HG02938 (cell line): ENCODE measurements around the gene KIF3A.
"Not testable (repeated sequence)": the region's sequence is repeated elsewhere in the genome, so short reads cannot be mapped to it uniquely, and the experiment has no call there.

Source experiments
- ATAC-seq: cut with Tn5 transposase; IDR thresholded peaks from one replicate; pipeline ENCODE4 v1.9.1; 2021; ENCODE audit warnings: mild to moderate bottlenecking, moderate library complexity; ENCODE audit not compliant: unreplicated experiment

KIF3A gene

DNA sequence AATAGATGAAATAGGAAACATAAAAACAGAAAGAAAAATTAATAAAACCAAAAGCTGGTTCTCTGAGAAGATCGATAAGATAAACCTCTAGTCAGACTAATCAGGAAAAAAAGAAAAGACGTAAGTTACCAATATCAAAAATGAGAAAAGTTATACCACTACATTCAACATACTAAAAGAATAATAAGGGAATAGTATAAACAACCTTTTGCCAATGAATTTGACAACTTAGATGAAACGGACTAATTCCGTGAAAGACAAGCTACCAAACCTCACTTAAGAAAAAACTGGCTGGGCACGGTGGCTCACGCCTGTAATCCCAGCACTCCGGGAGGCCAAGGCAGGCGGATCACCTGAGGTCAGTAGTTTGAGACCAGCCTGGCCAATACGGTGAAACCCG, 7.5 kb downstream of the KIF3A start:
- ATAC-seq: no peak

DNA sequence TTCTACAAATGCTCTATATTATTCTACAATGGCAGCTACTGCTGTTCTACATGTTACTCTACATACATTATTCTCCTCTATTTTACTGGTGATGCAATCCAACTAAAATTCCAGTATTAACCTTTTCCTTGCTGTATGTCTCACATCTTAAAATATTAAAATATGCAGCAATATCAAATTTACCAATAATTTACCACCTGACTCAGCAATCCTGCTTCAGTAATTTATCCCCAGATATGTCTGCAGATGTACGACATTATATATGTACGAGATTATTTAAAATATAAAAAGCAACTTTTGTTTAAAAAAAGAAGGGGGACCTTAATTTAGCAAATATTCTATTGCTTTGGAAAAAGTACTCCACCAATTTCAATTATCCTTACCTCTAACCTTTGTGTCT, 11.6 kb downstream of the KIF3A start:
- no peak for ATAC-seq

DNA sequence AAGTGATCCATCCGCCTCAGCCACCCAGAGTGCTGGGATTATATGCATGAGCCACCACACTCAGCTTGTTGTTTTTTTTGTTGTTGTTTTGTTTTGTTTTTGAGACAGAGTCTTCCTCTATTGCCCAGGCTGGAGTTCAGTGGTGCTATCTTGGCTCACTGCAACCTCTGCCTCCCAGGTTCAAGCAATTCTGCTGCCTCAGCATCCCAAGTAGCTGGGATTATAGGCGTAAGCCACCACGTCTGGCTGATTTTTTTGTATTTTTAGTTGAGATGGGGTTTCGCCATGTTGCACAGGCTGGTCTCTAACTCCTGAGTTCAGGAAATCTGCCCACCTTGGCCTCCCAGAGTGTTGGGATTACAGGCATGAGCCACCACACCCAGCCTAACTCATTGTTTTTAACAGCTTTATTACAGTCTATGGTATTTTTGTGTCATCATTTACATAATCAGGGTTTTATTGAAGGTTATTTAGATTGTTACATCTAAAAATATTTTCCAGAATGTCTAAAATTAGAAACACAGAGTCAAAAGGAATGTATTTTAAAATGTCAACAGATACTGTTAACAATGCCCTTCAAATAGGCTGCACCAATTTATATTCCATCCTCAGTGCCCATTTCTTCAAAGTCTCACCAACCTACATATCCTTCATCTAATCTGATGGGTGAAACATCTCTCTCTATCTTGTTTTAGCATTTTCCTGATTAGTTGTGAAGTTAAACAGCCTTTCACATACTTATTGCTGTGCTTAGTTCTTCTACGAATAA, 18.6 kb downstream of the KIF3A start:
- ATAC-seq: no peak

DNA sequence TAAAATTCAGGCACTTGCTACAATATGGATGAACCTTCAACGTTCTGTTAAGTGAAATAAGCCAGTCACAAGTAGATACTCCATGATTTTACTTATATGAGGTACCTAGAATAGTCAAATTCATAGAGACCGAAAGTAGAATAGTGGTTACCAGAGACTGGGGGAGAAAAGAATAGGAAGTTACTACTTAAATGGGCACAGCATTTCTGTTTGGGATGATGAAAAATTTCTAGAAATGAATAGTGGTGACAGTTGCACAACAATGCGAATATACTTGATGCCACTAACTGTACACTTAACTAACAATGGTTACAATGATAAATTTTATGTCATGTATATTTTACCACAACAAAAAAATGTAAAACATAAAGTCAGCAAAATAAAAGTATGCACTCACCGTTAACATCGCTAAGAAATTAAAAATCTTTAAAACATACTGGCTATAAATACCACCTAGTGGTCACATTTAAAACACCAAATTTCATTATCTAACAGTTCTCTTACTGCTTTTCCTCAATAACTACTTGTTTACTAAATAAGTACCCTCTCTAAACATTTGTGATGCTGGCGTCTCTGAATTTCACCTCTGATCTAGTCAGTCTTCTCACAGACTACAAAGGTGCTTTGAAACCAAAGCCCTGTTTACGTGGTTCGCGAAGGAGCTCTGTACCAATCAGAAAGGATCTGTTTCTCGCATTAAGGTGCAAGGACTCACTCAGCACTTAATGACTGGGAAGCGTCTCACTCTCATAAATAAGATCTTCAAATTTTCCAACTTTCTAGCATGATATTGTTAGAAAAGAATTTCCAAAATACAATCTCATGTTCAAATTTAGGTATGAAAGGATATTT, 22.7 kb downstream of the KIF3A start:
- no peak for ATAC-seq

DNA sequence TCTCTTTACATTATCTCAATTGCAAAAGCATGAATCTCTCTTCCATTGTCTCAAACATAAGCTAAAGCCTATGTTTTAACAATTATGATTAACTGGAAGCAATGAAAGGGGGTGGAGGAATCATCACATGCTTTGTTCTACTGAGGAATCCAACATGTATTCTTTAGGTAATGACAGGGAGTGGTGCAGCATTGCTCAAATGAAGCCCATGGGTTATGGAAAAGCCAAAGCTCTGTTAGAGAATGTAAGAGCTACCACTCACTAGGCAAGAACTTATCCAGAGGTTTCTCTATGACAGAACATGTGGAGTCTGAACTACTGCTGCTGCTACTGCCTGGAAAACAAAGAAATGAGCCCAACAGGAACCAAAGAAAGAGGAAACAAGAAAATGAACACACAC, 28.7 kb downstream of the KIF3A start:
- no peak for ATAC-seq

DNA sequence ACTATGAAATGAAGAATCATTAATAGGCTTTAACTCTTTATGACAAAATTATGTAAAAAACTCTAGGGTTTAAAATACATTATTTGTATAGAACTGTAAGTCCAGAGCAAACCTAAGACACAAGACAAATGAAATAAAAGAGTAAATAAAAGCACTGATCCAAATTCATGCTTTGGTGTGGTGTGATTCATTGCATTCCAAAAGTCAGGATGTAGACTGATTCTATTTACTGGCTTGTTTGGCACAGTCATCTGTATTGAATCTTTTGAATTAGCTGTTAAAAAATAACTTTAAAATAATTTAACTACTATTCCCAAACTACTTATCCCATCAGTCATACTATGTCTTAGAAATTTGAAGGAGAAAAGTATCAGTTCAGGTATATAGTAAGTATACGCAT, 32.5 kb downstream of the KIF3A start:
- ATAC-seq: no peak

DNA sequence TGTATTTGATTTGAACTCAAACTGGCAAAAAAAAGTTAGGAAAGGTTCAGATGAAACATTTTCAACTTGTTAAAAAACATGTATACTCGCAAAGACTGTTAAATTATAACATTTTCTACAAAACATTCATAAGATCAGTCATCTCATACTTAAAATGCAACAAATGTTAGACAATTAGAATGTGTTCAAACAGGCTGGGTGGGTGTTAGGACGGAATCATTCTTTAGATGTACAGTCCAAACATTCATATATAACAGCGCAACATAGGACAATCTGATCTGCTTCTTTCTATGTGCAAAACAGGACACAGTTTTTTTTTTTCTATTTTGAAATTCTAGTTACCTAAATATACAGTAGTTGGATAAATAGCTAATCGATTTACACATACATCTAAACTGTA, 41.4 kb downstream of the KIF3A start:
- no peak for ATAC-seq

DNA sequence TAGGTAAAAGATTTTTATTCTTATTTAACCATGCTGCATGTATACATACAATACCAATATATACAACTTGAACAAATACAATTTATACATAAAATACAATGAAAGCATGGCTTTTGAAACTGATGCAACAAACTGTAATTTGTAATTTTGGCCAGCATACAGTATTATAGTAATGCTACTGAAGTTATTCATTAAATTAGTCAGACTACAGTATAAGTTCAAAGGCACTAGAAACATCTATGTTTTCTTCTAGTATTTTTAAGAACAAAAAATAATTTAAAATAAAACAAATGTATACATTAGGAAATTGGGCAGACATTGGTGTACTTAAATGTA, 44.7 kb downstream of the KIF3A start:
- ATAC-seq: no peak

DNA sequence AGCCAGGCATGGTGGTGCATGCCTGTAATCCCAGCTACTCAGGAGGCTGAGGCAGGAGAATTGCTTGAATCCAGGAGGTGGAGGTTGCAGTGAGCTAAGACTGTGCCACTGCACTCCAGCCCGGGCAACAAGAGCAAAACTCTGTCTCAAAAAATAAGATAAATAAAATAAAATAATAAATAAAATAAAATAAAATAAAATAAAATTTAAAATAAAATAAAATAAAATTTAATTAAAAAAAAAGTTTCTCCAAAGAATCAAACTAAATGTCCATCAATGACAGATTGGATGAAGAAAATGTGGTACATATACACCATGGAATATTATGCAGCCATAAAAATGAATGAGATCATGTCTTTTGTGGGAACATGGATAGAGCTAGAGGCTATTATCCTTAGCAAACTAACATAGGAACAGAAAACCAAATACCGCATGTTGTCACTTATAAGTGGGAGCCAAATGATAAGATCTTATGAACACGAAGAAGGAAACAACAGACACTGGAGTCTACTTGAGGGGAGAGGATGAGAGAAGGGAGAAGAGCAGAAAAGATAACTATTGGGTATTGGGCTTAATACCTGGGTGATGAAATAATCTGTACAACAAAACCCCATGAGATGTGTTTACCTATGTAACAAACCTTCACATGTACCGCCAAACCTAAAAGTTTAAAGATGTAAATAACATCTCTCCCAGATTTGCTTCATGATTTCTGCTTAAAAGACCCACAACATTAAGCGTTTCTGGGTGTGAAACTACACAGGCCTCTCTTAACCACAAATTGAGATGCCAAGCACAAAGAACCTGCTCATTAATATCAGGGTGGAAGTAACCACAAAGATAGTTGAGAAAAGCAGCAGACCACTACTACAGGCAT, 45.4 kb downstream of the KIF3A start:
- not testable (repeated sequence) for ATAC-seq

DNA sequence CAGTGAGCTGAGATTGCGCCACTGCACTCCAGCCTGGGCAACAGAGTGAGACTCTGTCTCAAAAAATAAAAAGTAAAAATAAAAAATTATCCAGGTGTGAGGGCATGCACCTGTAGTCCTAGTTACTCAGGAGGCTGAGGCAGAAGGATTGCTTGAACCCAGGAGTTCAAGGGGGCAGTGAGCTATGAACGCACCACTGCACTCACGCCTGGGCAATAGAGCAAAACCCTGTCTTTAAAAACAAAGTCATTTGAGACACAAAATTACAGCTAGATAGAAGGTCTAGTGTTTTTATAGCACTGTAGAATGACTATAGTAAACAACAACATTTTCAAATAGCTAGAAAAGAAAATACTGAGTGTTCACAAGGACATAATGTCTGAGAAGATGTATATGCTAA, 47.2 kb downstream of the KIF3A start:
- no peak for ATAC-seq

DNA sequence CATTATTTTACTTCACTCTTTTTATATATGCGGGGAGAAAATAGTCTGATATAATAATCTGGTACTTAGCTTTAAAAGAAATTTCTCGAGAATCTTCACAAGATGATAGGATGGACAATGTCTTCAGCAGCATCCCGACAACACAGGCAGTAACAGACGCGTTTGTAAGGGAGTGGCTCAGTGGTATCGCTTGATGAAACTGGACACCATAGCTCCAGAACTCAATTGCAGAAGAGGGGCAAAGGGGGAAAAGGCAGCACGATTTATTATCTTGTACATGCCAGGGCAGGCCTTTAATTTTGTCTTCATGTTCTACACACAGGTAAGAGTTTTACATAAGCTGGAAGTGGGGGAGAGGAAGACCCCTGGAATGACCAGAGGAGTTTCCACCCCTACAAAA, 47.8 kb downstream of the KIF3A start:
- no peak for ATAC-seq

DNA sequence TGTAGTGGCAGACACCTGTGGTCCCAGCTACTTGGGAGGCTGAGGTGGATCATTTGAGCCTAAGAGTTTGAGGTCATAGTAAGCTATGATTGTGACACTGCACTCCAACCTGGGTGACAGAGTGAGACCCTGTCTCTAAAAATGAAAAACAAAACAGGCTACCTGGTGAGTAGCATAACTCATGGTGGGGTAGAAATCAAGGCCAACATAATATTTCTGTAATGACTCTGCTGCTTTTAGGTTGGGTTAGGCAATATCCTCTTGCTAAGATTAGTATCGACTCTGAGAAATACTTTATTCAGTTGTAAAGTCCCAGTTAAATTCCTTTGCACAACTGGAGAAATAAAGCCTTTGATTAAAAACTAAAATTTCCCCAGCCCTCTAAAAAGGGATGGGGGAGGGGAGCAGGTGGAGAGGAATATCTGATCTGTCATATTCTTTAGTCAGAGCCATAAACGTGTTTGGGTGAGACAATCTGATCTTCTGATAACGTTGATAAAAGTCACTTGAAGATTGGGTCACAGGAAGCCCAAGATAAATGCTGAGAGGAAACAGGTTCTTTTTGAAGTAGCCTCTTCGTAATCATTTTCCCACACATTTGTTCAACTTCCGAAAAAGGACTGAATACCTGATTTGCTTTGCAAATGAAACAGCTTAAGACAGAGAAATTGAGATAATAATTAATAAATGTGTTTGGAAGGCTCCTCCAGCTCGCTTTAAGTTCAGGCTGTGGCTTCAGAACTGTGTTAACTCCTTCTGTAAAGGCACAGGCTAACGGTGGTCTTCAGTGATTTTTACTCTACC, 48.6 kb downstream of the KIF3A start:
- ATAC-seq: no peak

DNA sequence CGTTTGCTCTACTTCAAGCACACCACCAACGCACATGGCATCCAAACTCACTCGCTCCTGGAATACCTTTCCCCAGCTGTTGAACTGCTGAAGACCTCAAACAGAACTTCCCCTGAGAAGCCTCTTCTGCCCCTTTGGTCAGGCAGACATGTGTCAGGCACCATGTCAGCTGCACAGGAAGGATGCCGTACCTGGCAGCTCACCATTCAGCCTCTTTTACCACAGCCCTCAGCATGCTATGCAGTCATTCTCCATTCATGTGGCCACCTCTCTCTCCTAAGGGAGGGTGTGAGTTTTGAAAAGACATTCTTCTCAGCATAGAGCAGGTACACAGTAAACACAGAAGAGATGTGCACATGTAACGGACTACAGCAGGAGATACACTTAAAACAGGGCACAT, 49.4 kb downstream of the KIF3A start:
- peak; percentile 49 for ATAC-seq

DNA sequence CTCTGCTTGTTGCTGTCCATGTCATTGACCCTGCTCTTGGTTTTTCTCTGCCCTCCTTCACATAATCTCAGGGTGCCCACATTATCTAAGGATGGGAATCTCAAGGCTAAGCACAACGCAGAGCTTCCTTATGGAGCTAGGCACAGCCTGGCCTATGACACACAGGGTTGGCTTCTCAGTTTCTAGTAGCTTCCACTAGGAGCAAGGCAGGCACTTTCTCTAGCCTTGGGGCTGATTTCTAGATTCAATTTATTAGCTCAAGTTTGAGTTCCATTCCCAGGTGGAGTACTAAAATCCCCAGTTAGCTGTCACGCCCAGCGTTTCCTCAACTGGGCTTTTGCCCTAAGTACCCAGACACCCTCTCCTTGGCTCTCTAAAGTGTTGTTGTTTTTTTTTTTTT, 51.2 kb downstream of the KIF3A start:
- ATAC-seq: no peak

DNA sequence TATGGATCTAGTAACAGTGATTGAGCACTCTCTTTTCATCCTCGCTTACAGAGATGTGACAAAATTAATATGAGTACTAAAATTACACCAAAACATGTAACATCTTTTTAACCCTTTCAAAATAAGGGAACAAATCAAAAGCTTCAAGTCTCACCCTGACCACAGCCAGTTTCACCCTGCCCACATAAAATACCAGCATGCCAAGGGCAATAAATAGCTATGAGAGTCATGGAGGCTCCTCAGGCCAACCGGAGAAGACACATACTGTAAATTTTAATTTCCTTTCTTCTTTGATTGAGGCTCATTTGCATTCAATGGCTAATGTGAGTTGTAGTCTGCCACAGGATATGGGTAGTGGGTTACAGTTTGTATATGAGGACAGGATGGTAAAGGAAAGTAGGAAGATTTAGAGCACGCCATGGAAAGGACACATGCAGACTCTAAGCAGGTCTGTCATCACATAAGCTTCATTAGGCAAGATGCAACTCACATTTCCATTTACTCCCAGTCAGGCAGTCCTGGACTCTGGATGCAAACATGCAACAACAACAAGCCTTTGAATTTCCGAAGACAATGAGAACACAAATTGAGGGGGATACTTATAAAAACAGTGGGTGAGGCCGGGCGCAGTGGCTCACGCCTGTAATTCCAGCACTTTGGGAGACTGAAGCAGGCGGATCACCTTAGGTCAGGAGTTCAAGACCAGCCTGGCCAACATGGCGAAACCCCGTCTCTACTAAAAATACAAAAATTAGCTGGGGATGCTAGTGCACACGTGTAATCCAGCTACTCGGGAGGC, 52.2 kb downstream of the KIF3A start:
- ATAC-seq: no peak

DNA sequence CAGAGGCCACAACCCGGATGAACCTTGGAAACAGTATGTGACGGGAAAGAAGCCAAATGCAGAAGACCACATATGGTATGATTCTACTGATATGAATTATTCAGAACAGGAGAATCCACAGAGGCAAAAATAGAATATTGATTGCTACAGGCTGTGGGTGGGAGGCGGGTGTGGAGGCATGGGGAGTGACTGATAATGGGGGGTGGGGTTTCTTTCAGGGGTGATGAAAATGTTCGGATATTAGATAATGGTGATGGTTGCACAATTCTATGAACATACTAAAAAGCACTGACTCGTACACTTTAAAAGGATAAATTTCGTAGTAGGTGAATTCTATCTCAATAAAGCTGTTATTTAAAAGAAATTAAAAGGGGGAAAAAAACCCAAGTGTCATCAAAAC, 52.9 kb downstream of the KIF3A start:
- no peak for ATAC-seq

DNA sequence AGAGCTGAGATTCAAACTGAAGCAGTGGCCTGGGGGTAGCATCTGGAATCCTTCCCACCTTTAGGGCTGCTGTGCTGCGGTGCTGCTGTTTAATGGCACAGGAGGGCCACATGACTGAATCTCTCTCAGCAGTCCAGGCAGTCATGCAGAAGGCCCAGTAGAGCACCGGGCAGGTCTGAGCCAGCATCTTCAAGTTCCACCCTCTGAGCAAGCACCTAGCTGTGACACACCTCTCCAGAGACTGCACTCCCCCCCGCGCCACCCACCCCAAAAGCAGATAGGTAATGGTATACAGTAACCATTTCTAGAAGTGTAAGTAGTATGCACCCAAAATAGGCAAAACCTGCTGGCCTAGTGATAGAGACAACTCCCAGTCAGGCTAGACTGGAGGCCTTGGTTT, 55.4 kb downstream of the KIF3A start:
- ATAC-seq: no peak

DNA sequence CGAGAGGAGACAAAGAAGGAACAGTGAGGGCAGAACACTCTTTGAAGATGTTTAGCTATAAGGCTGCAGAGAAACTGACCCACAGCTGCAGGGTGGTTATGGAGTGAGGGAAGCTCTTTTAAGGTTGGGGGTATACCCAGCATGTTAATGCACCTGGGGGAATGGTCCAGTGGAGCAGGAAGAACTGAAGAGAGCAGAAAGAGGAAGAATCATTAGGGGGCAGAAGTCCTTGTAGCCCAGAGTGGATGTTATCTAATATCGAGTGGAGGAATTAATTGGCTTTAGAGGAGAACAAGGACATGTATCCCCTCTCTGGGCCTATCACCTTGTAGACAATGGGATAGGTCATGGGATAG, 55.9 kb downstream of the KIF3A start:
- ATAC-seq: no peak

DNA sequence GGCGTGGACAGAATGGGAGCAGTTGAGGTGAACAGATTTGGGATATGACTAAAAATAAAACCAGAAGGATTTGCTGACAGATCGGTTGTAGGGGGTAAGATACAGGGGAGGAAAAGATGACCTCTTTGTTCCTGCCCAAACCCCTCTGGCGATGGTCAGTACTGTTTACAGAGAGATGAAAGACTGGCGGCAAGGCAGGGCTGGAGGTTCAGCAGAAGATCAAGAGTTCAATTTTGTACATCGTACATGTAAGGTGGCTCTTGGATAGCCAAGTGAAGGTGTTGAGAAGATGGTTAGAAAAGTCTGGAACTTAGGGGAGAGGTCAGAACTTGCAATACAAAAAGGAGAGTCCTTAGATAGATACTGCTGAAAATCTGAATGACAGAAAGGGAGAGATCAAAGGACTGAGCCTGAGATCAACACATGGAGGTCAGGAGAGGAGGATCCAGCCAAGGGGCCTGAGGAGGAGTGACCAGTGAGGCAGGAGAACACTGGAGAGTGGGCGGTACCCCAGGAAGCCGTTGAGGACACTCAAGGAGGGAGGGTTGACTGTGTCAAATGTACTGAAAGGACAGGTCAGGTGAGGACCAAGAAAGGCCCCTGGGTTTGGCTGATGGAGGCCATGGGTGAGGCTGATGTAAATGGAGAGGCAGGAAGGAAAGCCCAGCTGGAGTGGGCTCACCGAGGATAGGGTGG, 56.4 kb downstream of the KIF3A start:
- no peak for ATAC-seq
